ENCODE measurements around the gene CBFA2T2. TPM values are rescaled to one million over a fixed set of nuclear protein-coding genes. Genes with fewer than 3 reads are reported as not detected.
"Not testable (repeated sequence)": the region's sequence is repeated elsewhere in the genome, so short reads cannot be mapped to it uniquely, and the experiment has no call there.

CBFA2T2 gene
- total RNA-seq, 2 donors from 2014 or later: 9.8 to 10.4 TPM

- DNase-seq (ENCODE audit: low spot score): no peak
- no peaks in the 10 kb centered on the region for H3K9me3 ChIP-seq
- no peak overlapping the region for H3K4me3 ChIP-seq
- H3K36me3 ChIP-seq: peaks cover 45% of the 10 kb centered on the region
- no peaks in the 10 kb centered on the region for H3K4me1 ChIP-seq
- TF ChIP-seq, protein P1, sequence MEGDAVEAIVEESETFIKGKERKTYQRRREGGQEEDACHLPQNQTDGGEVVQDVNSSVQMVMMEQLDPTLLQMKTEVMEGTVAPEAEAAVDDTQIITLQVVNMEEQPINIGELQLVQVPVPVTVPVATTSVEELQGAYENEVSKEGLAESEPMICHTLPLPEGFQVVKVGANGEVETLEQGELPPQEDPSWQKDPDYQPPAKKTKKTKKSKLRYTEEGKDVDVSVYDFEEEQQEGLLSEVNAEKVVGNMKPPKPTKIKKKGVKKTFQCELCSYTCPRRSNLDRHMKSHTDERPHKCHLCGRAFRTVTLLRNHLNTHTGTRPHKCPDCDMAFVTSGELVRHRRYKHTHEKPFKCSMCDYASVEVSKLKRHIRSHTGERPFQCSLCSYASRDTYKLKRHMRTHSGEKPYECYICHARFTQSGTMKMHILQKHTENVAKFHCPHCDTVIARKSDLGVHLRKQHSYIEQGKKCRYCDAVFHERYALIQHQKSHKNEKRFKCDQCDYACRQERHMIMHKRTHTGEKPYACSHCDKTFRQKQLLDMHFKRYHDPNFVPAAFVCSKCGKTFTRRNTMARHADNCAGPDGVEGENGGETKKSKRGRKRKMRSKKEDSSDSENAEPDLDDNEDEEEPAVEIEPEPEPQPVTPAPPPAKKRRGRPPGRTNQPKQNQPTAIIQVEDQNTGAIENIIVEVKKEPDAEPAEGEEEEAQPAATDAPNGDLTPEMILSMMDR (IDR thresholded peaks at IDR 0.05): no peak
- no peaks in the 10 kb centered on the region for H3K27me3 ChIP-seq
- H3K27ac ChIP-seq: no peak overlapping the region
These were observed 137.8 kb downstream of the CBFA2T2 start for GRCh38 chr20:33627577-33628216.

GRCh38 chr20:33629533-33629932 is 139.6 kb downstream of the CBFA2T2 start:
- no peak overlapping the region for H3K27ac ChIP-seq
- no peaks in the 10 kb centered on the region for H3K4me1 ChIP-seq
- DNase-seq (ENCODE audit: low spot score): no peak
- TF ChIP-seq, protein P1 (IDR thresholded peaks at IDR 0.05): no peak
- no peak overlapping the region for H3K4me3 ChIP-seq
- H3K9me3 ChIP-seq: no peaks in the 10 kb centered on the region
- no peaks in the 10 kb centered on the region for H3K27me3 ChIP-seq
- peaks cover 50% of the 10 kb centered on the region for H3K36me3 ChIP-seq

DNA sequence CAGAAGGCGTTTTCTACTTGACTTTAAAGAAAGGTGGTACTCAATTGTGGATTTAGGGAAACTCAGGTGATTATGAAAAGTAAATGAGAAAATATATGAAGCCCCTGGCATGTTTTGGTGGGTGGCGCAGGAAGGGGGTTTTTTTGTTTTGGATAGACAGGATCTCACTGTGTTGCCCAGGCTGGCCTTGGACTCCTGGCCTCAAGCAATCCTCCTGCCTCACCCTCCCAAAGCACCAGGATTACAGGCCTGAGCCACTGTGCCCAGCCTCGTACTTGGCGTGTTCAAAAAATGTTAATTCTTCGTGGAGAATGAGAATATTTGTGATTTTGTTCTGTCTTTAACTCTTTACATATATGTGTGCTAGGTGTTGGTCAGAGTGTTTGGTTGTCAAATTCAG is 140.1 kb downstream of the CBFA2T2 start:
- DNase-seq (ENCODE audit: low spot score): no peak
- Histone ChIP-seq H3K27me3 (no peaks in the 10 kb centered on the region), H3K27ac (no peak overlapping the region), H3K4me1 (no peaks in the 10 kb centered on the region), H3K9me3 (no peaks in the 10 kb centered on the region), H3K4me3 (no peak overlapping the region), H3K36me3 (peaks cover 50% of the 10 kb centered on the region)
- TF ChIP-seq, protein P1 (IDR thresholded peaks at IDR 0.05): no peak

GRCh38 chr20:33630507-33630906 is 140.6 kb downstream of the CBFA2T2 start:
- Histone ChIP-seq H3K27ac (no peak overlapping the region), H3K4me3 (no peak overlapping the region), H3K36me3 (peaks cover 49% of the 10 kb centered on the region), H3K4me1 (no peaks in the 10 kb centered on the region), H3K27me3 (no peaks in the 10 kb centered on the region), H3K9me3 (no peaks in the 10 kb centered on the region)
- TF ChIP-seq, protein P1 (IDR thresholded peaks at IDR 0.05): no peak
- no peak for DNase-seq (ENCODE audit: low spot score)

- H3K36me3 ChIP-seq: peaks cover 45% of the 10 kb centered on the region
- not testable (repeated sequence) for H3K27ac ChIP-seq
These were observed 142.0 kb downstream of the CBFA2T2 start for GRCh38 chr20:33631910-33632309.

DNA sequence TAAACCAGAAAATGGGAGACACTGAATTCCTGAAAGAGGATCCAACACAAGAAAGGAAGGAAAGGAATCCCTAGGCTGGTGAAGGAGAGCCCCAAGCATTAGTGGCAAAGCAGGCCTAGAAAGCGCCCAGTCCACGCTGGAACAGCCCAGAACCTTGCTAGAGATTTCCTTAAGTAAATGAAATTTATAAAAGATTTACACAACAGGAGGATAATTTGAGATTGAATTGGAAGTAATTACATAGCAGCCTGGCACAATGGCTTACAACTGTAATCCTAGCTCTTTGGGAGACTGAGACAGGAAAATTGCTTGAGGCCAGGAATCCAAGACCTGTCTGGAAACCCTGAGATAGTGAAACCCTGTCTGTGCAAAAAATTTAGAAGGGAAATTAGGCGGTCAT is 145.4 kb downstream of the CBFA2T2 start:
- H3K36me3 ChIP-seq: peaks cover 40% of the 10 kb centered on the region

More at GRCh38 chr20:33631910-33632309, 142.0 kb downstream of the CBFA2T2 start:
- not testable (repeated sequence) for H3K4me1 ChIP-seq; H3K27me3 ChIP-seq; DNase-seq (ENCODE audit: low spot score); H3K9me3 ChIP-seq; H3K4me3 ChIP-seq

More for the DNA sequence above, 145.4 kb downstream of the CBFA2T2 start:
- no peak for DNase-seq (ENCODE audit: low spot score)
- Histone ChIP-seq H3K4me1 (no peaks in the 10 kb centered on the region), H3K27ac (no peak overlapping the region), H3K4me3 (no peak overlapping the region), H3K9me3 (no peaks in the 10 kb centered on the region), H3K27me3 (no peaks in the 10 kb centered on the region)
- TF ChIP-seq, protein P1 (IDR thresholded peaks at IDR 0.05): no peak

Data from right atrium auricular region (tissue), 2 donors.